NB4 (cell line): Measurements from ENCODE around the gene LMO1.

Experiments used
- MYC ChIP-seq: IDR thresholded peaks from 2 replicates; pipeline ENCODE4 v1.6.1; 2011; ENCODE audit warnings: low read depth, low read length
- POLR2A ChIP-seq: IDR thresholded peaks from 2 replicates; pipeline ENCODE4 v1.6.1; 2011; ENCODE audit warnings: mild to moderate bottlenecking; ENCODE audit not compliant: insufficient read length; ENCODE audit errors: extremely low read depth
- TF ChIP-seq, protein P1 (sequence below): IDR thresholded peaks from one replicate; pipeline ENCODE4 v1.5.1; 2012; ENCODE audit warnings: low read depth, low read length
- TF ChIP-seq, protein P2 (sequence below): IDR thresholded peaks from 2 replicates; pipeline ENCODE4 v1.6.1; 2011; ENCODE audit warnings: low read depth, low read length

DNA sequence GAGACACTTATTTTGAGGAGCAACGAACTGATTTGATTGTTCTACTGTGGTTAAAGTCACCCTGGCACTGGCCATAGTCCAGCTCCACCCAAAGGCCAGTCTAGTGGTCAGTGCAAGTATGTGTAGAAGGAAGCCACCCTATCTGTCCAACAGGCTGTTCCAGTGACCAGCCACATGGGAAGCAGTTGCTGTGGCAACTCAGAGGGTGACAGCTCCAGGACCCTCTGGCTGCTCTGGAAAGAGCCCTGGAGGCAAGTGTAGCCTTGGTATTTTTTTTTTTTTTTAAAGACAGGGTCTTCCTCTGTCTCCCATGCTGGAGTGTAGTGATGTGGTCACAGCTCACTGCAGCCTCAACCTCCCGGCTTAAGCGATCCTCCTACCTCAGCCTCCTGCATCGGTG is 27.8 kb downstream of the LMO1 start:
- no peak for TF ChIP-seq POLR2A
- TF ChIP-seq, protein P1, sequence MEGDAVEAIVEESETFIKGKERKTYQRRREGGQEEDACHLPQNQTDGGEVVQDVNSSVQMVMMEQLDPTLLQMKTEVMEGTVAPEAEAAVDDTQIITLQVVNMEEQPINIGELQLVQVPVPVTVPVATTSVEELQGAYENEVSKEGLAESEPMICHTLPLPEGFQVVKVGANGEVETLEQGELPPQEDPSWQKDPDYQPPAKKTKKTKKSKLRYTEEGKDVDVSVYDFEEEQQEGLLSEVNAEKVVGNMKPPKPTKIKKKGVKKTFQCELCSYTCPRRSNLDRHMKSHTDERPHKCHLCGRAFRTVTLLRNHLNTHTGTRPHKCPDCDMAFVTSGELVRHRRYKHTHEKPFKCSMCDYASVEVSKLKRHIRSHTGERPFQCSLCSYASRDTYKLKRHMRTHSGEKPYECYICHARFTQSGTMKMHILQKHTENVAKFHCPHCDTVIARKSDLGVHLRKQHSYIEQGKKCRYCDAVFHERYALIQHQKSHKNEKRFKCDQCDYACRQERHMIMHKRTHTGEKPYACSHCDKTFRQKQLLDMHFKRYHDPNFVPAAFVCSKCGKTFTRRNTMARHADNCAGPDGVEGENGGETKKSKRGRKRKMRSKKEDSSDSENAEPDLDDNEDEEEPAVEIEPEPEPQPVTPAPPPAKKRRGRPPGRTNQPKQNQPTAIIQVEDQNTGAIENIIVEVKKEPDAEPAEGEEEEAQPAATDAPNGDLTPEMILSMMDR, result no peak
- TF ChIP-seq, protein P2, sequence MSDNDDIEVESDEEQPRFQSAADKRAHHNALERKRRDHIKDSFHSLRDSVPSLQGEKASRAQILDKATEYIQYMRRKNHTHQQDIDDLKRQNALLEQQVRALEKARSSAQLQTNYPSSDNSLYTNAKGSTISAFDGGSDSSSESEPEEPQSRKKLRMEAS, result no peak
- TF ChIP-seq MYC, result no peak
